GM18867 (cell line): ENCODE results near the gene MAP2K3.
A peak's percentile ranks its signal among the peaks of the same experiment; 100 is the strongest.
"Not testable (repeated sequence)": the region's sequence is repeated elsewhere in the genome, so short reads cannot be mapped to it uniquely, and the experiment has no call there.

Experiments
- ATAC-seq: cut with Tn5 transposase; IDR thresholded peaks from one replicate; pipeline ENCODE4 v1.9.1; 2021; ENCODE audit warnings: mild to moderate bottlenecking, moderate library complexity; ENCODE audit not compliant: unreplicated experiment

MAP2K3 gene

GRCh38 chr17:21327921-21328320 lies 43.4 kb downstream of the MAP2K3 start:
- ATAC-seq: not testable (repeated sequence)

GRCh38 chr17:21328778-21329177 lies 44.3 kb downstream of the MAP2K3 start:
- not testable (repeated sequence) for ATAC-seq

GRCh38 chr17:21330436-21331160 lies 46.1 kb downstream of the MAP2K3 start:
- ATAC-seq: no peak

GRCh38 chr17:21336541-21337294 lies 52.2 kb downstream of the MAP2K3 start:
- not testable (repeated sequence) for ATAC-seq

- ATAC-seq: not testable (repeated sequence)
Measured at GRCh38 chr17:21337981-21338625, 53.6 kb downstream of the MAP2K3 start.

GRCh38 chr17:21339011-21339410 lies 54.5 kb downstream of the MAP2K3 start:
- no peak for ATAC-seq

DNA sequence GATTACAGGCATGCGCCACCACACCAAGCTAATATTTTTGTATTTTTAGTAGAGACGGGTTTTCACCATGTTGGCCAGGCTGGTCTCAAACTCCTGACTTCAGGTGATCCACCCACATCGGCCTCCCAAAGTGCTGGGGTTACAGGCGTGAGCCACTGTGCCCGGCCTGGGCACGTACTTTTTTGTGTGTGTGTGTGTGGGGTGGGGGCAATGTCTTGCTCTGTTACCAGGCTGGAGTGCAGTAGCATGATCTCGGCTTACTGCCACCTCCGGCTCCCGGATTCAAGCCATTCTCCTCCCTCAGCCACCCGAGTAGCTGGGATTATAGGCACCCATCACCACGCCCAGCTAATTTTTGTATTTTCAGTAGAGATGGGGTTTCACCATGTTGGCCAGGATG lies 55.1 kb downstream of the MAP2K3 start:
- ATAC-seq: not testable (repeated sequence)

GRCh38 chr17:21340407-21340806 lies 55.9 kb downstream of the MAP2K3 start:
- ATAC-seq: not testable (repeated sequence)

DNA sequence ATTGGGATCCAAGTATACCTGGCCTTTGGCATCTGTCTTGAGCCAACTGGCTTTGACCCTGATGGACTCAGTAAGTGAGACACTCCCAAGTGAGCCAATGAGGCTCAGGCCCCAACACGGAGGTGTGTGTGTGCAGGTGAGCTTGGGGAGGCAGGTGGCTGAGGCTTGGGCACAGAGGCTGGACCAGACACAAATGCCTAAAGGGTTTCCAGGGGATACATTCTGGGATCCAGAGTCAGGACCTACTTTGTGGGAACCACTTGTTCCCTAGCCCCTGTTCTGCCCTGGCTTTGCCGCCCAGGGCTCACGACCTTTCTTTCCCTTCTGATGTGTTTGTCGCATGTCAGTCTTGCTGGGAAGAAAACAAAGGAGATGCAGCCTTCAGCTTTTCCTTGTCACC lies 56.8 kb downstream of the MAP2K3 start:
- not testable (repeated sequence) for ATAC-seq

- ATAC-seq: not testable (repeated sequence)
Measured at GRCh38 chr17:21341925-21342540, 57.5 kb downstream of the MAP2K3 start.

- not testable (repeated sequence) for ATAC-seq
Measured at GRCh38 chr17:21343061-21343949, 58.8 kb downstream of the MAP2K3 start.

- not testable (repeated sequence) for ATAC-seq
Measured at GRCh38 chr17:21344801-21345200, 60.3 kb downstream of the MAP2K3 start.

DNA sequence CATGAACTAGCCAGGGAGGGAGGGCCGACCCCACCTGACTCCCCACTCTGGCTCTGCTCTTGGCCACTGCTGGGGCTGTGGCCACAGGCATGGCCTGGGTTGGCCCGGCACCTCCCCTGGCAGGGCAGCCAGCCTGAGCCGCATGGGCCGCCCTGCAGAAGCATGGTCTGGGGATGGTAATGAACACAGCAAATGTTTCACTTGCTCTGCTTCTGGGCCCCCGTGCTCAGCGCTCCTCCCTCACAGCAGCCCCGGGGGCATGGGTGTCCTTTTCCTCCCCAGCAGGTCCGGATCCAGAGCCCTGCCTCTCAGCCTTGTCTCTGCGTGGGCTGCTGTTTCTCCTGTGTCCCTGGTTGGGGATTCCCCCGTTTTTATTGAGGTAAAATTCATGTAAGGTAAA lies 60.7 kb downstream of the MAP2K3 start:
- ATAC-seq: no peak

DNA sequence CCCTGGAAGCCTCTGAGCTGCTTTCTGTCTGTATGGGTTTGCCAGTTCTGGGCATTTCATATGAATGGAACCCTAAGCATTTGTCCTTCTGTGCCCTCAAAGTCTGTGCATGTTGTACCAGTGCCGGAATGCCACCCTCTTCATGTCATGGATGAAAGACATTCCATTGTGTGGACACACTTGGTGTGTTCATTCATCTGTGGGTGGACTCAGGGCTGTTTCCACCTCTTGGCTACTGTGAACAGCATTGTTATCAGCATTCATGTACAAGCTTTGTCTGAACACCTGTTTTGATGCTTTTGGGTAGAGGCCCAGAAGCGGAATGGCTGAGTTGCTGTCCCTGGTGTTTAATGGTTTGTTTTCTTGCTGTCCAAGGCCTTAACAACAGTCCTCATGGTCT lies 61.6 kb downstream of the MAP2K3 start:
- not testable (repeated sequence) for ATAC-seq

GRCh38 chr17:21346651-21347250 lies 62.2 kb downstream of the MAP2K3 start:
- ATAC-seq: not testable (repeated sequence)

DNA sequence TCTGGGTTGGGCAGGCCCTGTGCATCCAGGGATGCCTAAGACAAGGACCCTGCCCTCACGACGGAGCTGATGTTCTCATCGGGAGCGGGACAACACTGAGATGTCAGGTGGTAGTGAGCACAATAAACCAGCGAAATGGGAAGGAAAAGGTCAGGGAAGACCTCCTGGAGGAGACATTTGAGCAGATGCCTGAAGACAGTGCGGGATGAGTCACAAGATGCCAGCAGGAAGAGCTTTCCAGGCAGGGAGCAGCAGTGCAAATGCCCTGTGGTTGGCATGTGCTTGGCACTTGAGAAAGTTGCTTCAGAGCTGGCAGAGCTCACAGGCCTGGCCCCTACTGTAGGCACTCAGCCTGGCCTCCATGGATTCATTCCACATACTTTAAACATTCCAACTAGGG lies 63.1 kb downstream of the MAP2K3 start:
- ATAC-seq: not testable (repeated sequence)

GRCh38 chr17:21348081-21348925 lies 63.8 kb downstream of the MAP2K3 start:
- peak; percentile 69 for ATAC-seq

DNA sequence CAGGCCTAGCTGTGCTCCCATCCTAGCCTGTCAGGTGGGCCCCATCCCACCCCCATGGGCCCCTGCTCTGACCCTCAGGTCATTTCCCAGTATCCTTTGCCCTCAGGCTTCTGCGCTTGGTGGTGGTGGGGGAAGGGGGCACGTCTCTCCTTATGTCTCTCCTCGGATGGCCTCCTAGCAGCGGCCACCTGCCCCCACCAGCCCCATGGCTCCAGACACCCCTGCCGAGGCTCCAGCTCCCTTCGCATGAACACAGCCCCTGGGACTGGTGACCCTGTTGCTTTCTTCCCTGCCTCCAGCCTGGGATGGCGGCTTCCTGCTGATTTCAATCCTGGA lies 64.4 kb downstream of the MAP2K3 start:
- not testable (repeated sequence) for ATAC-seq
